Endothelial cell of umbilical vein (primary cell): ENCODE results near the gene GCNT1.

Source experiments
- CTCF ChIP-seq, 2 donors: IDR thresholded peaks; 1 replicate in 1 of 2; 2 replicates in 1 of 2; pipeline ENCODE4 v1.5.1; 2011; ENCODE audit warnings: low read length in 2 of 2, mild to moderate bottlenecking in 2 of 2, moderate library complexity in 2 of 2, control low read depth in 1 of 2, inconsistent platforms in 1 of 2, low read depth in 1 of 2; ENCODE audit not compliant: insufficient read depth in 1 of 2; ENCODE audit errors: extremely low read depth in 1 of 2
- EZH2 ChIP-seq: IDR thresholded peaks from 2 replicates; pipeline ENCODE4 v1.6.1; 2012; ENCODE audit warnings: borderline replicate concordance, low read depth, mild to moderate bottlenecking, moderate library complexity, low read length, inconsistent platforms; ENCODE audit not compliant: severe bottlenecking
- FOS ChIP-seq: IDR thresholded peaks from 2 replicates; pipeline ENCODE4 v1.6.1; 2011; ENCODE audit warnings: mild to moderate bottlenecking, low read length, moderate library complexity, borderline replicate concordance; ENCODE audit not compliant: insufficient read depth
- GATA2 ChIP-seq: IDR thresholded peaks from 2 replicates; pipeline ENCODE4 v1.7.0; 2011; ENCODE audit warnings: low read depth, mild to moderate bottlenecking, moderate library complexity, mixed read lengths, low read length; ENCODE audit not compliant: insufficient read length, insufficient read depth
- MAX ChIP-seq: IDR thresholded peaks from 2 replicates; pipeline ENCODE4 v1.6.1; 2011; ENCODE audit not compliant: insufficient read depth, insufficient read length
- POLR2A ChIP-seq: IDR thresholded peaks from 2 replicates; pipeline ENCODE4 v1.6.1; 2012; ENCODE audit warnings: low read depth, mild to moderate bottlenecking, control low read depth, low read length

- TF ChIP-seq CTCF (IDR thresholded peaks at IDR 0.05; ENCODE audit: extremely low read depth in 1 of 2, insufficient read depth in 1 of 2, low read depth in 1 of 2, low read length in 2 of 2), result no peak
- TF ChIP-seq GATA2, result no peak
- TF ChIP-seq MAX, result no peak
- no peak for TF ChIP-seq POLR2A
- TF ChIP-seq FOS, result no peak
- TF ChIP-seq EZH2, result no peak
These were observed 31.4 kb downstream of the GCNT1 start for GRCh38 chr9:76490249-76490990.
